ENCODE data around the gene CD226.
"Not testable (repeated sequence)": the region's sequence is repeated elsewhere in the genome, so short reads cannot be mapped to it uniquely, and the experiment has no call there.

Gene CD226

DNA sequence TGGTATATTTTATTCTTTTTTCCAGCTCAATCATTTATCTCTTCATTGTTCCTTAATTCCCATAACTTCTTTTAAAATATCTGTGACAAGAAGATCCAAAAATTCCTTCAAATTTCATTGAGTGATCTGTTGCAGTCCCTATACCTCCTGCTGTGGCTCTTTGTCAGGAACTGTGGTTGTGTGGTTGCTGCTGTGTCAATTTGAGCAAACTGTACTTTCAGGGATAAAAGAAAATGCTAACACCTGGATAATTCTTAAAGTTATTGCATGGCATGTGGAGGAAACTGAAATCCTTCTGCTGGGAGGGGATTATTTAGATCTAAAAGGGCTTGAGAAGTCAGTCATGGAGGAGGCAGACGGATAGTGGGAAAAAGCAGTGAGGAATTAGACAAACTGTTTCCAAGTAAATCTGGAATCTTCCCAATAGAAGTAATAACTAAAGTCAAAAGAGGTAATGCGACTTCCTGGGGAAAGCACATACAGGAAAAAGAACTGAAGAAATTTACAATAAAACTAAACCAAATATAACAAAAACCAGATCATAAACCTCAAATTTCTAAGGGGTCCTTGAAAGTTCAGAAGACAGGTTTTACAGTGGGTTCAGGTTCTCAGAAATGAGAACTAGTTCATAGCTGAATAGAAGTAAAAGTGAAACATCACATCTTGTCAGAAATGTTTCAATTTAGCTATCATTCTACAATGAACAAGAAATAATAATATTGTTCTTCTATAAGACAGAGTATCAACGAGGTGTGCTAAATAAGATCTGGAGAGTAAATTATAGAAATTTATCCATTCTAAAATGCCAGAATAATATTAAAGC is 33.5 kb upstream of the CD226 start:
- Histone ChIP-seq H3K27me3 (ENCODE audit: control insufficient read depth, insufficient read depth, low read length) (no peaks in the 10 kb centered on the region), H3K4me3 (ENCODE audit: low read depth, low read length) (no peak overlapping the region), H3K36me3 (ENCODE audit: control insufficient read depth, insufficient read depth, low read length) (no peaks in the 10 kb centered on the region), H3K4me1 (peaks cover 13% of the 10 kb centered on the region), H3K27ac (no peak overlapping the region), H3K9me3 (ENCODE audit: control insufficient read depth, low read length) (no peaks in the 10 kb centered on the region), H2AFZ (no peak overlapping the region), H3K9ac (no peak overlapping the region), H3K4me2 (ENCODE audit: low read length) (no peak overlapping the region), H3K79me2 (no peaks in the 10 kb centered on the region)
- no peak for TF ChIP-seq CTCF (IDR thresholded peaks at IDR 0.05)

DNA sequence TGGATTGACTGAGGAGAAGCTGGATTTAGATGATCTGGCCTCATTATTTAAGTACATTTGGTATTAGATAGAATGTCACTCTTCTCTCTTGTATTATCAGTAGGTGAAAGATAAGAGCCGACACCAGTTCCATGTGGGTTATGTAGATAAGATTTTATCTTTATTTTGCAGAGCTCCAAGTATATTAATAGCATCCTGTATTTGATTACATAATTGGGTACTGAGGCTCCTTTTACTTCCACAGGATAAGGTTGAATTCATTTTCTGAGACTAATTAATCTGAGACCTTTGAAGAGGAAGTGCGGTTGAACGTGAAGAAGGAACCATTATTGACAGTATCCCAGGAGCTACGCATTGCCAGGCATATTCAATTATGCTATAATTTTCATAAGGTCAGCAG is 32.8 kb upstream of the CD226 start:
- peaks cover 13% of the 10 kb centered on the region for H3K4me1 ChIP-seq
- no peak overlapping the region for H3K9ac ChIP-seq
- H3K36me3 ChIP-seq (ENCODE audit: control insufficient read depth, insufficient read depth, low read length): no peaks in the 10 kb centered on the region
- H3K9me3 ChIP-seq (ENCODE audit: control insufficient read depth, low read length): no peaks in the 10 kb centered on the region
- no peaks in the 10 kb centered on the region for H3K27me3 ChIP-seq (ENCODE audit: control insufficient read depth, insufficient read depth, low read length)
- no peak overlapping the region for H2AFZ ChIP-seq
- H3K79me2 ChIP-seq: no peaks in the 10 kb centered on the region
- no peak overlapping the region for H3K27ac ChIP-seq
- H3K4me3 ChIP-seq (ENCODE audit: low read depth, low read length): no peak overlapping the region
- H3K4me2 ChIP-seq (ENCODE audit: low read length): no peak overlapping the region
- no peak for TF ChIP-seq CTCF (IDR thresholded peaks at IDR 0.05)

DNA sequence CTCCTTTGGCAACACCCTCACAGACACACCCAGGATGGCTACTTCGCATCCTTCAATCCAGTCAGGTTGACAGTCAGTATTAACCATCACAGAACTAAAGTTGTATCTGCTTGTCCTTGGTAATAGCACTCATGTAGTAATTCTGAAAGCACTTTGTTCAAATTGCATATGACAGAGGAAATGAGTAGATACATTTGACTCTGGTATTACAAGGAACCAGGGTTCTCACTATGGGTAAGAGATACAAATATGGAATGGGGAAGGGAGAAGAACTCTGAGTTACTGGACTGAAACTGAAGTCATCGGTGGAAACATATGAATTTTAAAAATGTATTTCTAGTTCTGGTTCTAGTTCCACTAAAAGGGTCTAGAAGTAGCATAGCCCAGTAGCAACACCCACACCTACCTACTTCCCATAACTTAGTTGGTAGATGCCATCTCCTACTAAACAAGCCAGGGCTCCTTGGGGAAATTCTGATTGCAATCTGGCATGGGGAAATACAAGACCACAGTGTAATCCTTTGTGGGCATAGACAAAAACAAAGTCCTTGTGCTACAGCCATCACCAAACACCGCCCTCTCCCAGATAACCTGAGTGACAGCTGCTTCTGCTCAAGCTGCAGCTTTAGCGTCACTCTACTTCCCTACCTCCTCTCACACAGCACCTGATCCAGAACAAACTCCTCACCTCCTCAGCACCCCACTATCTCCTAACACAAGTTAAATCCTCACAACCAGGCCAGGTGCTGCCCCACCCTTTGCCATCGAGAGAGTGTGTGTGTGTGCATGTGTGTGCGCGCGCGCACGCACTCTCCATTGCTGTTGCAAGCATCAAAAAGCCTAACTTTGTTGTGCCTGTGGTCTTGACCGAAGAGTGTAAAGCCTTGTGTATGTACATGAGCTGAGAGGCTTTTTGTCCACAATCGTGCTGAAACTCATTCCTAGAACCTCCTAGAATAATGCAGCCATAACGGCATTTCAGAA is 31.4 kb upstream of the CD226 start:
- no peaks in the 10 kb centered on the region for H3K79me2 ChIP-seq
- no peak for TF ChIP-seq CTCF (IDR thresholded peaks at IDR 0.05)
- H3K9ac ChIP-seq: no peak overlapping the region
- H3K4me2 ChIP-seq (ENCODE audit: low read length): no peak overlapping the region
- no peaks in the 10 kb centered on the region for H3K9me3 ChIP-seq (ENCODE audit: control insufficient read depth, low read length)
- no peaks in the 10 kb centered on the region for H3K36me3 ChIP-seq (ENCODE audit: control insufficient read depth, insufficient read depth, low read length)
- H3K4me3 ChIP-seq (ENCODE audit: low read depth, low read length): no peak overlapping the region
- no peaks in the 10 kb centered on the region for H3K27me3 ChIP-seq (ENCODE audit: control insufficient read depth, insufficient read depth, low read length)
- H3K4me1 ChIP-seq: peaks cover 13% of the 10 kb centered on the region
- H2AFZ ChIP-seq: no peak overlapping the region
- H3K27ac ChIP-seq: no peak overlapping the region

GRCh38 chr18:69975294-69975693 is 27.6 kb upstream of the CD226 start:
- not testable (repeated sequence) for H3K79me2 ChIP-seq; H3K4me2 ChIP-seq (ENCODE audit: low read length); H3K4me1 ChIP-seq; H3K36me3 ChIP-seq (ENCODE audit: control insufficient read depth, insufficient read depth, low read length); H2AFZ ChIP-seq; H3K4me3 ChIP-seq (ENCODE audit: low read depth, low read length); H3K9me3 ChIP-seq (ENCODE audit: control insufficient read depth, low read length); H3K27me3 ChIP-seq (ENCODE audit: control insufficient read depth, insufficient read depth, low read length); H3K27ac ChIP-seq; H3K9ac ChIP-seq

- Histone ChIP-seq H3K4me2 (ENCODE audit: low read length) (no peak overlapping the region), H2AFZ (no peak overlapping the region), H3K4me1 (peaks cover 3% of the 10 kb centered on the region), H3K36me3 (ENCODE audit: control insufficient read depth, insufficient read depth, low read length) (no peaks in the 10 kb centered on the region), H3K79me2 (no peaks in the 10 kb centered on the region), H3K4me3 (ENCODE audit: low read depth, low read length) (no peak overlapping the region), H3K9ac (no peak overlapping the region), H3K27ac (no peak overlapping the region), H3K9me3 (ENCODE audit: control insufficient read depth, low read length) (no peaks in the 10 kb centered on the region), H3K27me3 (ENCODE audit: control insufficient read depth, insufficient read depth, low read length) (no peaks in the 10 kb centered on the region)
- no peak for TF ChIP-seq CTCF (IDR thresholded peaks at IDR 0.05)
These were observed 26.7 kb upstream of the CD226 start for GRCh38 chr18:69974365-69974764.
